Ovary (tissue), 3 donors: ENCODE results near the gene FLCN.

Experiments
- CTCF ChIP-seq, 3 donors: fragments of 450-650 bp in 2 of 3; fragments of 200-600 bp in 1 of 3; IDR thresholded peaks; one replicate each; pipeline versions ENCODE4 v1.5.1 to v1.8.0; 2016 to 2022; ENCODE audit warnings: antibody characterized with exemption in 3 of 3, mild to moderate bottlenecking in 1 of 3
- EP300 ChIP-seq: sonication (generic); formaldehyde crosslinking; IDR thresholded peaks from one replicate; pipeline ENCODE4 v1.6.1; 2017; ENCODE audit warnings: antibody characterized with exemption
- donor health status: DM: no; HTN: no; CAD: no.

GRCh38 chr17:17172001-17172939 is 64.7 kb downstream of the FLCN start:
- TF ChIP-seq CTCF (IDR thresholded peaks at IDR 0.05) (no peak), EP300 (no peak)
